Endodermal cell (in vitro differentiated cells): ENCODE measurements around the gene STPG3. TPM values are rescaled to one million over a fixed set of nuclear protein-coding genes. Genes with fewer than 3 reads are reported as not detected.

ENCODE experiments used
- DNase-seq: peaks from one replicate; pipeline ENCODE4 v3.0.0-alpha.2; 2017
- H3K27ac ChIP-seq: 2 replicates; pipeline ENCODE4 v1.5.1; 2013; ENCODE audit warnings: mild to moderate bottlenecking, low read depth, low read length, moderate library complexity
- H3K27me3 ChIP-seq: 2 replicates; pipeline ENCODE4 v1.6.1; 2013; ENCODE audit warnings: mild to moderate bottlenecking, low read length, moderate library complexity; ENCODE audit not compliant: insufficient read depth, control insufficient read depth, poor library complexity, severe bottlenecking
- H3K36me3 ChIP-seq: 2 replicates; pipeline ENCODE4 v1.7.0; 2013; ENCODE audit warnings: mild to moderate bottlenecking, low read length, moderate library complexity; ENCODE audit not compliant: control insufficient read depth, insufficient read depth
- H3K4me1 ChIP-seq: one replicate; pipeline ENCODE4 v1.7.0; 2013; ENCODE audit warnings: low read length; ENCODE audit not compliant: control insufficient read depth, insufficient read depth
- H3K4me3 ChIP-seq: 2 replicates; pipeline ENCODE4 v1.5.1; 2013; ENCODE audit warnings: mild to moderate bottlenecking, low read length, moderate library complexity
- H3K9ac ChIP-seq: 2 replicates; pipeline ENCODE4 v1.6.1; 2013; ENCODE audit warnings: mild to moderate bottlenecking, low read length, moderate library complexity; ENCODE audit not compliant: poor library complexity, severe bottlenecking; ENCODE audit errors: extremely low read depth
- H3K9me3 ChIP-seq: 2 replicates; pipeline ENCODE4 v1.6.1; 2013; ENCODE audit warnings: mild to moderate bottlenecking, low read length, moderate library complexity; ENCODE audit not compliant: control insufficient read depth
- H3K27ac Mint-ChIP-seq: 2 replicates; pipeline ENCODE4 v1.8.0; 2020; ENCODE audit warnings: mixed read lengths
- H3K27me3 Mint-ChIP-seq: 2 replicates; pipeline ENCODE4 v1.8.0; 2021; ENCODE audit warnings: mild to moderate bottlenecking, mixed read lengths; ENCODE audit not compliant: insufficient read depth
- H3K36me3 Mint-ChIP-seq: 2 replicates; pipeline ENCODE4 v1.8.0; 2020; ENCODE audit warnings: low read depth, mixed read lengths
- H3K4me1 Mint-ChIP-seq: 2 replicates; pipeline ENCODE4 v1.8.0; 2020; ENCODE audit warnings: mixed read lengths
- H3K4me3 Mint-ChIP-seq: 2 replicates; pipeline ENCODE4 v1.8.0; 2020; ENCODE audit warnings: mild to moderate bottlenecking, moderate library complexity, mixed read lengths
- H3K9me3 Mint-ChIP-seq: 2 replicates; pipeline ENCODE4 v1.8.0; 2020; ENCODE audit warnings: mild to moderate bottlenecking, mixed read lengths
- CTCF ChIP-seq: fragments of 200-600 bp; sonication (generic); conservative IDR thresholded peaks from 2 replicates; pipeline ENCODE4 v1.5.0; 2021; ENCODE audit warnings: antibody characterized with exemption, mild to moderate bottlenecking
- WGBS, 2 experiments: methylation state at CpG; one replicate each; pipeline versions ENCODE4 v1.1.5 to v1.1.7; 2013; ENCODE audit warnings: missing lambda C conversion rate in 2 of 2, mixed read lengths in 1 of 2; ENCODE audit not compliant: insufficient coverage in 1 of 2, insufficient read length in 1 of 2; 5-methylcytosine and 5-hydroxymethylcytosine counted together
- total RNA-seq, 2 donors: library from RNA; stranded (reverse); fragmentation: NEBNext Ultra II Directional in 1 of 2; extraction: Animal tissue kit (Norgen Biotek cat#: 25700) in 1 of 2; gene quantifications; 2 replicates in 1 of 2; 3 replicates in 1 of 2; pipeline ENCODE4 v1.2.1, GENCODE V29; 2021

STPG3 gene
- total RNA-seq, 2 donors from 2014 or later, result not detected

GRCh38 chr9:137212520-137212919 is 38.6 kb upstream of the STPG3 start:
- Mint-ChIP-seq H3K4me1 (peaks cover 5% of the 10 kb centered on the region), H3K36me3 (peaks cover 29% of the 10 kb centered on the region), H3K27ac (no peak overlapping the region), H3K9me3 (no peaks in the 10 kb centered on the region), H3K27me3 (no peaks in the 10 kb centered on the region), H3K4me3 (no peak overlapping the region)
- no peaks in the 10 kb centered on the region for H3K27me3 ChIP-seq
- H3K9me3 ChIP-seq, result no peaks in the 10 kb centered on the region
- no peak overlapping the region for H3K9ac ChIP-seq
- H3K27ac ChIP-seq, result no peak overlapping the region
- peaks cover 3% of the 10 kb centered on the region for H3K4me1 ChIP-seq
- no peak overlapping the region for H3K4me3 ChIP-seq
- WGBS, 2 experiments, result 96 to 98% methylated on average over 19 to 21 of the region's 21 CpGs
- H3K36me3 ChIP-seq, result peaks cover 19% of the 10 kb centered on the region
- peak; percentile 24 for TF ChIP-seq CTCF
- no peak for DNase-seq

- H3K9me3 ChIP-seq, result no peaks in the 10 kb centered on the region
- H3K9ac ChIP-seq, result no peak overlapping the region
- peak; percentile 53 for TF ChIP-seq CTCF
- H3K27me3 ChIP-seq, result no peaks in the 10 kb centered on the region
- H3K4me1 ChIP-seq, result peaks cover 11% of the 10 kb centered on the region
- Mint-ChIP-seq H3K4me1 (peaks cover 5% of the 10 kb centered on the region), H3K27me3 (no peaks in the 10 kb centered on the region), H3K27ac (no peak overlapping the region), H3K4me3 (no peak overlapping the region), H3K36me3 (peaks cover 24% of the 10 kb centered on the region), H3K9me3 (no peaks in the 10 kb centered on the region)
- no peak overlapping the region for H3K27ac ChIP-seq
- no peak for DNase-seq
- H3K36me3 ChIP-seq, result peaks cover 19% of the 10 kb centered on the region
- 93 to 96% methylated on average over 44 to 49 of the region's 49 CpGs for WGBS, 2 experiments
- no peak overlapping the region for H3K4me3 ChIP-seq
These were observed 37.7 kb upstream of the STPG3 start for GRCh38 chr9:137213160-137214060.

- no peak overlapping the region for H3K4me3 ChIP-seq
- peaks cover 15% of the 10 kb centered on the region for H3K4me1 Mint-ChIP-seq
- H3K27ac ChIP-seq, result no peak overlapping the region
- H3K9me3 ChIP-seq, result no peaks in the 10 kb centered on the region
- no peak for TF ChIP-seq CTCF
- H3K4me3 Mint-ChIP-seq, result no peak overlapping the region
- H3K36me3 Mint-ChIP-seq, result peaks cover 19% of the 10 kb centered on the region
- 95 to 98% methylated on average over 15 to 19 of the region's 19 CpGs for WGBS, 2 experiments
- H3K27me3 ChIP-seq, result no peaks in the 10 kb centered on the region
- no peaks in the 10 kb centered on the region for H3K27me3 Mint-ChIP-seq
- H3K9ac ChIP-seq, result no peak overlapping the region
- no peak for DNase-seq
- no peaks in the 10 kb centered on the region for H3K9me3 Mint-ChIP-seq
- no peak overlapping the region for H3K27ac Mint-ChIP-seq
- H3K36me3 ChIP-seq, result peaks cover 14% of the 10 kb centered on the region
- peaks cover 19% of the 10 kb centered on the region for H3K4me1 ChIP-seq
These were observed 36.5 kb upstream of the STPG3 start for GRCh38 chr9:137214620-137215019.
